Activated CD4-positive, alpha-beta memory T cell treated with anti-CD3 and anti-CD28 coated beads for 36 hours (primary cell): Measurements from ENCODE around the gene PSMD9. TPM values are rescaled to one million over a fixed set of nuclear protein-coding genes. Genes with fewer than 3 reads are reported as not detected.
A peak's percentile ranks its signal among the peaks of the same experiment; 100 is the strongest.
"Not testable (repeated sequence)": the region's sequence is repeated elsewhere in the genome, so short reads cannot be mapped to it uniquely, and the experiment has no call there.

Experiments
- CTCF ChIA-PET: fragments of 350-600 bp; sonication (Branson Sonifier 250); formaldehyde crosslinking; loops from one replicate; lab custom pipeline; 2021; ENCODE audit warnings: antibody characterized with exemption, inconsistent platforms; lab: Charles Lee
- POLR2A ChIA-PET: fragments of 350-600 bp; sonication (Branson Sonifier 250); formaldehyde crosslinking; loops from one replicate; lab custom pipeline; 2021; ENCODE audit warnings: antibody characterized with exemption; lab: Charles Lee
- DNase-seq: peaks from one replicate; pipeline ENCODE4 v3.0.0-alpha.2; 2020
- H3K27ac Mint-ChIP-seq: one replicate; pipeline ENCODE4 v1.8.0; 2021; ENCODE audit warnings: mixed read lengths
- H3K27me3 Mint-ChIP-seq: one replicate; pipeline ENCODE4 v1.8.0; 2021; ENCODE audit warnings: mixed read lengths
- H3K36me3 Mint-ChIP-seq: one replicate; pipeline ENCODE4 v1.8.0; 2021; ENCODE audit warnings: mixed read lengths
- H3K4me1 Mint-ChIP-seq: one replicate; pipeline ENCODE4 v1.8.0; 2021; ENCODE audit warnings: low read depth, mixed read lengths
- H3K4me3 Mint-ChIP-seq: one replicate; pipeline ENCODE4 v1.8.0; 2021; ENCODE audit warnings: mild to moderate bottlenecking, mixed read lengths
- H3K9me3 Mint-ChIP-seq: one replicate; pipeline ENCODE4 v1.8.0; 2021; ENCODE audit warnings: mixed read lengths
- intact Hi-C: fragments of 100-400 bp; cut with micrococcal nuclease; formaldehyde crosslinking; loops from one replicate; pipeline ENCODE4 v1.15.1; 2023
- total RNA-seq, 2 experiments: library from RNA; stranded (reverse); gene quantifications; one replicate each; pipeline ENCODE4 v1.2.3, GENCODE V29; 2021

PSMD9 gene
- total RNA-seq, 2 experiments from 2014 or later, result 60.7 to 64.1 TPM

DNA sequence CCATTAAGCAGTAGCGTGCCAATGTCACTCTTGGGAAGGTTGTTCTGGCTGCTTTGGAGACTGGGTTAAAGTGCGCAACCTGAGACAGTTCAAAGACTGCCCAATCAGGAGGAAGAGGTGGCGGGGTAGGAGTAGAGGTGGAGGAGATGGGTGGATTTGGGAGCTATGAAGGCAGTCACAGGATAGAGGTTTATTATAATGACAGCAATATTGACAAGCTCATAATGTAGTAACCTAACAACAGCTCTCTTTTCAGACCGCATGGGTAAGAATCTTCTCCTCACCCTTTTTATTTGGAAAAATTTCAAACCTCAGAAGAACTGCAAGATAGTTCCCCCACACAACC is 5.3 kb upstream of the PSMD9 start:
- Mint-ChIP-seq H3K27ac (no peak overlapping the region), H3K4me1 (peaks cover 9% of the 10 kb centered on the region), H3K9me3 (no peaks in the 10 kb centered on the region), H3K27me3 (no peaks in the 10 kb centered on the region), H3K4me3 (no peak overlapping the region), H3K36me3 (no peaks in the 10 kb centered on the region)
- POLR2A ChIA-PET, result no interaction called here
- CTCF ChIA-PET, result interaction anchor here (0.6 to 2.7 kb wide), 3 partner anchors 71 to 111 kb away, joined by 3 to 13 read pairs (median 10); partner anchors contain the start of gene RHOF
- intact Hi-C loops, result no loop called here
- no peak for DNase-seq

DNA sequence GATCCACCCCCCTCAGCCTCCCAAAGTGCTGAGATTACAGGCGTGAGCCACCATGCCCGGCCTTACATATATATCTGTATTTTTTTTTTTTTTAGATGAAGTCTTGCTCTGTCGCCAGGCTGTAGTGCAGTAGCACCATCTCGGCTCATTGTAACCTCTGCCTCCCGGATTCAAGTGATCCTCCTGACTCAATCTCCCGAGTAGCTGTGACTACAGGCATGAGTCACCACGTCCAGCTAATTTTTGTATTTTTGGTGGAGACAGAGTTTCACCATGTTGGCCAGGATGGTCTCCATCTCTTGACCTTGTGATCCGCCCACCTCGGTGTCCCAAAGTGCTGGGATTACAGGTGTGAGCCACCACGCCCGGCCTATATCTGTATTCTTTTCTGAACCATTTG is 3.5 kb upstream of the PSMD9 start:
- intact Hi-C loops, result loop anchor here (5.0 kb wide), 2 partner anchors 173 to 853 kb away; partner anchors contain the start of gene TMEM120B
- H3K4me1 Mint-ChIP-seq, result peaks cover 20% of the 10 kb centered on the region
- H3K9me3 Mint-ChIP-seq, DNase-seq, H3K36me3 Mint-ChIP-seq, POLR2A ChIA-PET, H3K27me3 Mint-ChIP-seq, H3K4me3 Mint-ChIP-seq, H3K27ac Mint-ChIP-seq: not testable (repeated sequence)
- CTCF ChIA-PET, result interaction anchor here (0.6 to 1.5 kb wide), 2 partner anchors 74 to 75 kb away, joined by 3 read pairs; no protein-coding TSS in a partner anchor

DNA sequence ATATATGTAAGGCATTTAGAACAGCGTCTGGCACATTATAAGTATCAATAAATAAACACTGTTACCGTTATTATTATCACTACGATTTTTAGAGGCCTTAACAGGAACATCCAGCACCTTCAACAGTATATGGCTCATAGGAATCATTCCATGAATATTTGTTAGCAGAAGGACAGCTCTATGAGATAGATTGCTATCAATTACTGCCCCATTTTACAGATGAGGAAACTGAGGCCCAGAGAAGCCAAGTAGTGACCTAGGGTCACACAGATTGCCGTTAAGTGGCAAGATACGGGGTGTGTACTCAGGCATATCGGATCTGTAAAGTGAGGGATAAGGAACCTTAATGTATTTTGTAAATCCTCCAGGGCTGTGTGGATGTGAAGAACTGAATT is 510 bp upstream of the PSMD9 start:
- H3K27ac Mint-ChIP-seq, result peak overlapping the region; percentile 94
- intact Hi-C loops, result loop anchor here (1.0 to 5.0 kb wide), 13 partner anchors 31 to 856 kb away; partner anchors contain the start of genes CFAP251, MLXIP, ORAI1 and RNF34
- peak overlapping the region; percentile 100 for H3K4me3 Mint-ChIP-seq
- H3K4me1 Mint-ChIP-seq, result peaks cover 33% of the 10 kb centered on the region
- H3K9me3 Mint-ChIP-seq, result no peaks in the 10 kb centered on the region
- DNase-seq, result no peak
- ChIA-PET POLR2A (interaction anchor here (0.6 to 2.1 kb wide), 12 partner anchors 24 to 261 kb away, joined by 3 to 9 read pairs (median 3); partner anchors contain the start of genes ORAI1 and RHOF), CTCF (interaction anchor here (0.7 to 3.9 kb wide), 32 partner anchors 9 to 235 kb away, joined by 3 to 117 read pairs (median 4); partner anchors contain the start of genes CFAP251, RHOF and TMEM120B)
- H3K36me3 Mint-ChIP-seq, result peaks cover 2% of the 10 kb centered on the region
- H3K27me3 Mint-ChIP-seq, result no peaks in the 10 kb centered on the region

DNA sequence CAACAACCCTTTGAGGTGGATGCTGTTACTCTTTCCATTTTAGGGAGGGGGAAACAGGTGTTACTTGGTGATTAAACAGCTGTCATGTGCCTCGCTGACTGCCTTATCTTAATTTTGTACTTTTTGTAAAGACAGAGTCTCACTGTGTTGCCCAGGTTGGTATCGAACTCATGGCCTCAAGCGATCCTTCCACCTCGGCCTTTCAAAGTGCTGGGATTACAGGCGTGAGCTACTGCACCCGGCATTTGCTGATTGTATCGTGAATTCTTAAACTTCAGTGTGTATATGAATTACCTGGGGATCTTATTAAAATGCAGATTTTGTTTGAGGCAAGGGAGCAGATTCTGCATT is 659 bp downstream of the PSMD9 start:
- H3K27ac Mint-ChIP-seq, result peak overlapping the region; percentile 94
- H3K4me3 Mint-ChIP-seq, result peak overlapping the region; percentile 100
- CTCF ChIA-PET, result interaction anchor here (0.8 to 3.9 kb wide), 10 partner anchors 13 to 202 kb away, joined by 3 to 117 read pairs (median 8); partner anchors contain the start of genes RHOF and TMEM120B
- H3K27me3 Mint-ChIP-seq, result no peaks in the 10 kb centered on the region
- POLR2A ChIA-PET, result interaction anchor here (1.3 to 2.1 kb wide), 5 partner anchors 78 to 107 kb away, joined by 3 to 9 read pairs (median 7); partner anchors contain the start of gene RHOF
- no peaks in the 10 kb centered on the region for H3K9me3 Mint-ChIP-seq
- H3K36me3 Mint-ChIP-seq, result peaks cover 5% of the 10 kb centered on the region
- peaks cover 44% of the 10 kb centered on the region for H3K4me1 Mint-ChIP-seq
- intact Hi-C loops, result loop anchor here (2.0 to 5.0 kb wide), 7 partner anchors 30 to 857 kb away; partner anchors contain the start of genes CFAP251, MLXIP, ORAI1 and TMEM120B
- peak; percentile 19 for DNase-seq

DNA sequence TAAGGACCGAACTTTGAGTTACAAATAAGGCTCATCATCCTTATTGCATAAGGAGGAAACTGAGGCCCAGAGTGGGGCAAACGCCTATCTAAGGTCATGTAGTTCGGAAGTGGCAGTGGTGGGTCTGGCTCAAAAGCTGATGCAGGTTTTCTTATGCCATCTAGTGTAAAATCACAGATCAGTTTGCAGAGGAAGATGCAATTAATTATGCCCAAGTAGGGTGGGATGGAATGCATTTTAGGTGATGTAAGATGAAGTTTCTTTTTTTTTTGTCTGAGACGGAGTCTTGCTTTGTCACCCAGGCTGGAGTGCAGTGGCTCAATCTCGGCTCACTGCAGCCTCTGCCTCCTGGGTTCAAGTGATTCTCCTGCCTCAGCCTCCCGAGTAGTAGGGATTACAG is 1.1 kb downstream of the PSMD9 start:
- ChIA-PET POLR2A (interaction anchor here (1.7 to 2.1 kb wide), 2 partner anchors 84 to 108 kb away, joined by 6 to 9 read pairs; no protein-coding TSS in a partner anchor), CTCF (interaction anchor here (0.8 to 3.9 kb wide), 5 partner anchors 30 to 112 kb away, joined by 3 to 117 read pairs (median 8); partner anchors contain the start of gene RHOF)
- not testable (repeated sequence) for H3K27me3 Mint-ChIP-seq, DNase-seq, H3K9me3 Mint-ChIP-seq, H3K36me3 Mint-ChIP-seq
- Mint-ChIP-seq H3K27ac (peak overlapping the region; percentile 94), H3K4me1 (peaks cover 48% of the 10 kb centered on the region), H3K4me3 (peak overlapping the region; percentile 100)
- intact Hi-C loops, result loop anchor here (2.0 to 5.0 kb wide), 7 partner anchors 29 to 857 kb away; partner anchors contain the start of genes CFAP251, MLXIP, ORAI1 and TMEM120B

GRCh38 chr12:121892673-121893561 is 4.3 kb downstream of the PSMD9 start:
- Mint-ChIP-seq H3K4me1 (peaks cover 49% of the 10 kb centered on the region), H3K36me3 (peaks cover 15% of the 10 kb centered on the region)

GRCh38 chr12:121893961-121894460 is 5.4 kb downstream of the PSMD9 start:
- POLR2A ChIA-PET, result interaction anchor here (0.6 to 1.1 kb wide), 5 partner anchors 24 to 273 kb away, joined by 3 to 4 read pairs (median 3); partner anchors contain the start of gene CFAP251
- H3K27me3 Mint-ChIP-seq, result no peaks in the 10 kb centered on the region
- intact Hi-C loops, result loop anchor here (1.0 kb wide), 1 partner anchor 14 kb away; no protein-coding TSS in a partner anchor
- H3K36me3 Mint-ChIP-seq, result peaks cover 16% of the 10 kb centered on the region
- peaks cover 44% of the 10 kb centered on the region for H3K4me1 Mint-ChIP-seq
- no peak overlapping the region for H3K4me3 Mint-ChIP-seq
- peak; percentile 43 for DNase-seq
- no peaks in the 10 kb centered on the region for H3K9me3 Mint-ChIP-seq
- CTCF ChIA-PET, result interaction anchor here (0.7 to 3.2 kb wide), 5 partner anchors 59 to 195 kb away, joined by 3 to 25 read pairs (median 4); no protein-coding TSS in a partner anchor
- H3K27ac Mint-ChIP-seq, result peak overlapping the region; percentile 71

More at GRCh38 chr12:121892673-121893561, 4.3 kb downstream of the PSMD9 start:
- H3K27me3 Mint-ChIP-seq, result no peaks in the 10 kb centered on the region
- no peak overlapping the region for H3K4me3 Mint-ChIP-seq
- no peak overlapping the region for H3K27ac Mint-ChIP-seq
- no peak for DNase-seq
- no peaks in the 10 kb centered on the region for H3K9me3 Mint-ChIP-seq
- ChIA-PET POLR2A (interaction anchor here (1.0 to 1.1 kb wide), 2 partner anchors 25 to 94 kb away, joined by 3 read pairs; partner anchors contain the start of gene CFAP251), CTCF (interaction anchor here (0.9 to 3.2 kb wide), 4 partner anchors 81 to 194 kb away, joined by 3 to 25 read pairs (median 4); no protein-coding TSS in a partner anchor)
- intact Hi-C loops, result no loop called here

- Mint-ChIP-seq H3K9me3 (no peaks in the 10 kb centered on the region), H3K36me3 (peaks cover 19% of the 10 kb centered on the region), H3K27ac (peak overlapping the region; percentile 71), H3K27me3 (no peaks in the 10 kb centered on the region), H3K4me1 (peaks cover 39% of the 10 kb centered on the region), H3K4me3 (no peak overlapping the region)
- intact Hi-C loops, result loop anchor here (1.0 kb wide), 1 partner anchor 14 kb away; no protein-coding TSS in a partner anchor
- POLR2A ChIA-PET, result interaction anchor here (0.6 kb wide), 2 partner anchors 183 to 272 kb away, joined by 3 to 4 read pairs; no protein-coding TSS in a partner anchor
- CTCF ChIA-PET, result interaction anchor here (0.7 to 3.2 kb wide), 5 partner anchors 60 to 193 kb away, joined by 3 to 25 read pairs (median 5); partner anchors contain the start of gene RHOF
- no peak for DNase-seq
Observed at GRCh38 chr12:121894633-121895032, 6.0 kb downstream of the PSMD9 start.

DNA sequence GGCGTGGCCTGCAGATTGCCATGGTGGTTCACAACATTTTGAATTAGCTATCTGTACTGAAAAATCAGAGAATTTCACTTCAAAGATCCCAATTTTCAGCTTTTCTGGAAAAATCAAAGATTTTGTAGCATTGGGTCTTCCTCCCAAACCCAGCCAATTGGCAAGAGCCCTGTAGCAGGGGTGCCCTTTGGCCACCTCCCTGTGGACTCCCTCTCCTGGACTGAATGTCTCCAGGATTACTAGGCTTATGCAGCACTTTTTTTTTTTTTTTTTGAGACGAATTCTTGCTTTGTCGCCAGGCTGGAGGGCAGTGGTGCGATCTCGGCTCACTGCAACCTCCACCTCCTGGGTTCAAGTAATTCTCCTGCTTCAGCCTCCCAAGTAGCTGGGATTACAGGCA is 9.7 kb downstream of the PSMD9 start:
- no peak overlapping the region for H3K27ac Mint-ChIP-seq
- DNase-seq, result no peak
- ChIA-PET POLR2A (no interaction called here), CTCF (no interaction called here)
- H3K36me3 Mint-ChIP-seq, result peaks cover 38% of the 10 kb centered on the region
- H3K9me3 Mint-ChIP-seq, result no peaks in the 10 kb centered on the region
- intact Hi-C loops, result no loop called here
- H3K27me3 Mint-ChIP-seq, result no peaks in the 10 kb centered on the region
- H3K4me1 Mint-ChIP-seq, result peaks cover 19% of the 10 kb centered on the region
- no peak overlapping the region for H3K4me3 Mint-ChIP-seq

GRCh38 chr12:121899590-121899989 is 11.0 kb downstream of the PSMD9 start:
- H3K4me1 Mint-ChIP-seq, result peaks cover 7% of the 10 kb centered on the region
- no peak for DNase-seq
- H3K27ac Mint-ChIP-seq, result no peak overlapping the region
- CTCF ChIA-PET, result no interaction called here
- no peaks in the 10 kb centered on the region for H3K9me3 Mint-ChIP-seq
- no peaks in the 10 kb centered on the region for H3K27me3 Mint-ChIP-seq
- H3K4me3 Mint-ChIP-seq, result no peak overlapping the region
- POLR2A ChIA-PET, result no interaction called here
- intact Hi-C loops, result no loop called here
- H3K36me3 Mint-ChIP-seq, result peaks cover 38% of the 10 kb centered on the region

DNA sequence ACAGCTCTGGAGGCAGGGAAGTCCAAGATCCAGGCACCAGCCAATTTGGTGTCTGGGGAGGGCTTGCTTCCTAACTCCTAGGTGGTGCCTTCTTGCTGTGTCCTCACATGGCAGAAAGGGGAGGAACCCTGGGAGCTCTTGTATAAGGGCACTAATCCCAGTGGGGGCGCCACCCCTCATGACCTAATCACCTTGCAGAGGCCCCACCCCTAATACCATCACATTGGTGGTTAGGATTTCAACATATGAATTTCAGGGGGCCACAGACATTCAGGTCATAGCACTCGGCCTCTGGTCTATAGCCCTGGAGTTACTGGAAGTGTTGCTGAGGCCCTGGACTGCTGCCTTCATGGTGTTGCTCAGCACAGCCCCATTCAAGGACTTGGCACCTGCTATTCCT is 14.6 kb downstream of the PSMD9 start:
- Mint-ChIP-seq H3K4me3 (no peak overlapping the region), H3K4me1 (no peaks in the 10 kb centered on the region), H3K27me3 (no peaks in the 10 kb centered on the region), H3K27ac (no peak overlapping the region), H3K9me3 (no peaks in the 10 kb centered on the region), H3K36me3 (peaks cover 35% of the 10 kb centered on the region)
- ChIA-PET POLR2A (no interaction called here), CTCF (no interaction called here)
- intact Hi-C loops, result no loop called here
- no peak for DNase-seq
